Dermis microvascular lymphatic vessel endothelial cell (primary cell): Measurements from ENCODE around the gene KLF7. TPM values are rescaled to one million over a fixed set of nuclear protein-coding genes. Genes with fewer than 3 reads are reported as not detected.
"Not testable (repeated sequence)": the region's sequence is repeated elsewhere in the genome, so short reads cannot be mapped to it uniquely, and the experiment has no call there.

Experiments
- DNase-seq, 2 donors: peaks; one replicate each; pipeline versions ENCODE4 v3.0.0 to v3.0.0-alpha.2; 2010; ENCODE audit warnings: low read depth in 2 of 2
- total RNA-seq: library from RNA; depleted of rRNA; stranded (reverse); fragments of >200 nt; gene quantifications from 2 replicates; pipeline ENCODE4 v1.2.1, GENCODE V29; 2014

Gene KLF7
- total RNA-seq, 1 donor from 2014 or later, result 8.5 TPM

GRCh38 chr2:207066791-207067460 lies 98.8 kb downstream of the KLF7 start:
- DNase-seq, result no peak

- DNase-seq, result no peak
Measured at GRCh38 chr2:207066166-207066565, 99.6 kb downstream of the KLF7 start.

GRCh38 chr2:207064128-207064690 lies 101.5 kb downstream of the KLF7 start:
- peak; percentile 31 to 89 for DNase-seq

- no peak for DNase-seq
Measured at GRCh38 chr2:207061181-207061580, 104.6 kb downstream of the KLF7 start.

- DNase-seq, result no peak
Measured at GRCh38 chr2:207055257-207055656, 110.5 kb downstream of the KLF7 start.

GRCh38 chr2:207054521-207054920 lies 111.2 kb downstream of the KLF7 start:
- DNase-seq, result no peak

GRCh38 chr2:207051385-207051965 lies 114.3 kb downstream of the KLF7 start:
- peak in 1 of 2 donors; percentile 28 for DNase-seq

- no peak for DNase-seq
Measured at GRCh38 chr2:207049122-207049521, 116.6 kb downstream of the KLF7 start.

- no peak for DNase-seq
Measured at GRCh38 chr2:207048416-207048815, 117.3 kb downstream of the KLF7 start.

GRCh38 chr2:207046724-207047123 lies 119.0 kb downstream of the KLF7 start:
- peak; percentile 65 to 77 for DNase-seq

GRCh38 chr2:207045531-207045930 lies 120.2 kb downstream of the KLF7 start:
- no peak for DNase-seq

GRCh38 chr2:207044379-207045362 lies 121.1 kb downstream of the KLF7 start:
- DNase-seq, result no peak

GRCh38 chr2:207042841-207043240 lies 122.9 kb downstream of the KLF7 start:
- DNase-seq, result no peak

GRCh38 chr2:207041786-207042554 lies 123.8 kb downstream of the KLF7 start:
- DNase-seq, result no peak

GRCh38 chr2:207041279-207041678 lies 124.5 kb downstream of the KLF7 start:
- no peak for DNase-seq

- no peak for DNase-seq
Measured at GRCh38 chr2:207040696-207041095, 125.1 kb downstream of the KLF7 start.

GRCh38 chr2:207039225-207039624 lies 126.5 kb downstream of the KLF7 start:
- no peak for DNase-seq

GRCh38 chr2:207038299-207038698 lies 127.4 kb downstream of the KLF7 start:
- DNase-seq, result no peak

- peak in 1 of 2 donors; percentile 39 for DNase-seq
Measured at GRCh38 chr2:207037896-207038295, 127.9 kb downstream of the KLF7 start.

- not testable (repeated sequence) for DNase-seq
Measured at GRCh38 chr2:207037023-207037422, 128.7 kb downstream of the KLF7 start.

GRCh38 chr2:207035875-207036274 lies 129.9 kb downstream of the KLF7 start:
- no peak for DNase-seq
